ENCODE results near the gene PXN. TPM values are rescaled to one million over a fixed set of nuclear protein-coding genes. Genes with fewer than 3 reads are reported as not detected.

PXN gene
- total RNA-seq, 1 donor from 2014 or later = 8.2 TPM

DNA sequence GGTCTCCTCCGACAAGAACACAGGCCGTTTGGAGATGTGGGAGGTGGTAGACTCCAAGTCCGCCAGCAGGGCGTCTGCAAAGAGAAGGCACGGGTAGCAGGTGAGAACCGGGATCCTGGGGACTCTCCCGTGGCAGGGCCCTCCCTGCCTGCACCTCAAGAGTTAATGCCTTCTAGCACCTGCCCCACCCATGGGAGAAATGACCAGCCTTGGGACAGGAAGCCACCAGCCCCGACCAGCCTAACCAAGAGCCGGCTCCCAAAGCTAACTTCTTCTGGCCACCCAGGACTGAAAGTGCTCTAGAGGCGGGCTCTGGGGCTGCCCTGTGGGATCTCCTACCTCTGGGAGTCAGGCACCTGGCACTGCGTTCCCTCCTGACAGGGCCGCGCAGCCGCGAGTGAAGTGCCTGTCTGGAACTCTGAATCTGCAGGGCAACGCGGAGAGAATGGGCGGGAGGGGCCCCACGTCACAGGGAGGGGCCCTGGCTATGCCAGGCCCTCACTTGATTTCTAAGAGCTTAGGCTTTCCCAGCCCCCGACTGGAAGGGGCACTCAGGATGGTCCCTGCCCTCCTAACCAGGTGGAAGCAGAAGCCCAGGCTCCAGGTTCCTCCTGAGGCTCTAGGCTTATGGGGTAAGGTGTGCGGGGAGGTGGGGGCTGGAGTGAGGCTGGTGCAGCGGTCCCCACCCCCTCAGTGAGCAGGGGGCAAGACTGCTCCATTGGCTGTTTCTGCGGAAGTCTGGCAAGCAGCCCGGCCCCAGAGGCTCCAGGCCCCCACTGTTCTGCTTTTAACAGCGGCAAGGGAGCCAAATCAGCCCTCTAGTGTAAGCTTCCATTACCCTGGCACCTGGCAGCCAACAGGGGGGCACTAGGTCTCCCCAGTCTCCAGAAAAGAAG, 41.0 kb downstream of the PXN start:
- peaks cover 11% of the 10 kb centered on the region for H3K27me3 Mint-ChIP-seq (ENCODE audit: insufficient read depth, low read depth)
- H3K4me1 Mint-ChIP-seq = peaks cover 40% of the 10 kb centered on the region
- Histone ChIP-seq H4K20me1 (ENCODE audit: low read depth) (peaks cover 42% of the 10 kb centered on the region), H3K4me3 (no peak overlapping the region), H3K79me2 (ENCODE audit: low read depth) (no peaks in the 10 kb centered on the region), H3K4me2 (peak overlapping the region; percentile 44), H3K27me3 (no peaks in the 10 kb centered on the region), H3K4me1 (peaks cover 36% of the 10 kb centered on the region), H3K36me3 (no peaks in the 10 kb centered on the region), H3K9me3 (ENCODE audit: low read depth) (no peaks in the 10 kb centered on the region), H3K27ac (no peak overlapping the region), H3K9ac (no peak overlapping the region), H3F3A (ENCODE audit: low read depth) (peaks cover 29% of the 10 kb centered on the region), H2AFZ (replicated peaks) (no peak overlapping the region)
- no peak for TF ChIP-seq EZH2phosphoT487 (IDR thresholded peaks at IDR 0.05)
- TF ChIP-seq EZH2 (IDR thresholded peaks at IDR 0.05) = no peak
- TF ChIP-seq, protein P1, sequence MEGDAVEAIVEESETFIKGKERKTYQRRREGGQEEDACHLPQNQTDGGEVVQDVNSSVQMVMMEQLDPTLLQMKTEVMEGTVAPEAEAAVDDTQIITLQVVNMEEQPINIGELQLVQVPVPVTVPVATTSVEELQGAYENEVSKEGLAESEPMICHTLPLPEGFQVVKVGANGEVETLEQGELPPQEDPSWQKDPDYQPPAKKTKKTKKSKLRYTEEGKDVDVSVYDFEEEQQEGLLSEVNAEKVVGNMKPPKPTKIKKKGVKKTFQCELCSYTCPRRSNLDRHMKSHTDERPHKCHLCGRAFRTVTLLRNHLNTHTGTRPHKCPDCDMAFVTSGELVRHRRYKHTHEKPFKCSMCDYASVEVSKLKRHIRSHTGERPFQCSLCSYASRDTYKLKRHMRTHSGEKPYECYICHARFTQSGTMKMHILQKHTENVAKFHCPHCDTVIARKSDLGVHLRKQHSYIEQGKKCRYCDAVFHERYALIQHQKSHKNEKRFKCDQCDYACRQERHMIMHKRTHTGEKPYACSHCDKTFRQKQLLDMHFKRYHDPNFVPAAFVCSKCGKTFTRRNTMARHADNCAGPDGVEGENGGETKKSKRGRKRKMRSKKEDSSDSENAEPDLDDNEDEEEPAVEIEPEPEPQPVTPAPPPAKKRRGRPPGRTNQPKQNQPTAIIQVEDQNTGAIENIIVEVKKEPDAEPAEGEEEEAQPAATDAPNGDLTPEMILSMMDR (IDR thresholded peaks at IDR 0.05) = no peak
- H3K27ac Mint-ChIP-seq = peak overlapping the region; percentile 86
- no peaks in the 10 kb centered on the region for H3K9me3 Mint-ChIP-seq
- peaks cover 5% of the 10 kb centered on the region for H3K36me3 Mint-ChIP-seq
- no peak overlapping the region for H3K4me3 Mint-ChIP-seq
- DNase-seq (ENCODE audit: low spot score) = no peak

DNA sequence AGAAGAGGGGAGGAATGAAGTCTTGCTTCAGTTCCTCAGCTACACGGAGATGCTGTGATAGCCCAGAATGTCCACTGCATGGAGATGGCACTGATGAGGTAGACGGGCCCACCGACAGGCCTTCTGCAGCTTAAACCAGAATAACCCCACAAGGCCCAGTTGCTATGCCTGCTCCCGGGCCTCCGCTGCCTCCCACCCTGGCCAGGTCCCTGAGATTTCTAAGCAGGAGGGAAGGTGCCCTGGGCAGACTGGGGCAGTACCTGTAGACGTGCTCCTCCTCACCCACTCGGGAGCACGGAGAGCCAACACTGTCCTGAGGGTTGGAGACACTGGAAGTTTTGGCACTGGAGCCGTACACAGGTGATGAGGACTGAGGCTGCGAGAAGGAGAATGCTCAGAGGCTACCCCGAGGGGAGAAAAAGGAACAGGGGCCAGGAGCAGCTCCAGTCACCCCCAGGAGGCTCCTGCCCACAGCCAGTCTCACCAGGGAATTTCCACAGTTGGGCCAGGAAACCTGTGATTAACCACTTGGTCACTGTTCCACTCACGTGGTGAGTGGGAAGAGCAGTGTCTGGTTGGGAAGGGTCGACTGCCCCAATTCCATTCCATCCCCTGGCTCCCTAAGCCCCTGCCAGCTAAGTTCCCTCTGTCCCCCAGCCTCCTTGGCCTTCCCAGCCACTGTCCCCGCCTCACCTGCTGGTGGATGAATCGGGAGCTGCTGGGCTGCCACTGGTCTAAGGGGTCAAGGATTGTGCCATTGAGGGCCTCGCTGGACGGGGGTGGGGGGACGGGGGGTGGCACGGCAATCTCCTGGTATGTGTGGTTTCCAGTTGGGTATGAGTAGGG, 41.8 kb downstream of the PXN start:
- Mint-ChIP-seq H3K4me3 (no peak overlapping the region), H3K27me3 (ENCODE audit: insufficient read depth, low read depth) (peaks cover 11% of the 10 kb centered on the region), H3K27ac (no peak overlapping the region), H3K4me1 (peaks cover 31% of the 10 kb centered on the region), H3K9me3 (no peaks in the 10 kb centered on the region), H3K36me3 (peaks cover 5% of the 10 kb centered on the region)
- Histone ChIP-seq H3K36me3 (no peaks in the 10 kb centered on the region), H4K20me1 (ENCODE audit: low read depth) (peaks cover 36% of the 10 kb centered on the region), H3K4me1 (peaks cover 27% of the 10 kb centered on the region), H3K4me2 (no peak overlapping the region), H3K9me3 (ENCODE audit: low read depth) (no peaks in the 10 kb centered on the region), H2AFZ (replicated peaks) (no peak overlapping the region), H3K4me3 (no peak overlapping the region), H3K79me2 (ENCODE audit: low read depth) (no peaks in the 10 kb centered on the region), H3K27ac (no peak overlapping the region), H3F3A (ENCODE audit: low read depth) (peaks cover 20% of the 10 kb centered on the region), H3K27me3 (no peaks in the 10 kb centered on the region), H3K9ac (no peak overlapping the region)
- DNase-seq (ENCODE audit: low spot score) = no peak
- TF ChIP-seq, protein P1 (IDR thresholded peaks at IDR 0.05) = no peak
- no peak for TF ChIP-seq EZH2 (IDR thresholded peaks at IDR 0.05)
- no peak for TF ChIP-seq EZH2phosphoT487 (IDR thresholded peaks at IDR 0.05)

DNA sequence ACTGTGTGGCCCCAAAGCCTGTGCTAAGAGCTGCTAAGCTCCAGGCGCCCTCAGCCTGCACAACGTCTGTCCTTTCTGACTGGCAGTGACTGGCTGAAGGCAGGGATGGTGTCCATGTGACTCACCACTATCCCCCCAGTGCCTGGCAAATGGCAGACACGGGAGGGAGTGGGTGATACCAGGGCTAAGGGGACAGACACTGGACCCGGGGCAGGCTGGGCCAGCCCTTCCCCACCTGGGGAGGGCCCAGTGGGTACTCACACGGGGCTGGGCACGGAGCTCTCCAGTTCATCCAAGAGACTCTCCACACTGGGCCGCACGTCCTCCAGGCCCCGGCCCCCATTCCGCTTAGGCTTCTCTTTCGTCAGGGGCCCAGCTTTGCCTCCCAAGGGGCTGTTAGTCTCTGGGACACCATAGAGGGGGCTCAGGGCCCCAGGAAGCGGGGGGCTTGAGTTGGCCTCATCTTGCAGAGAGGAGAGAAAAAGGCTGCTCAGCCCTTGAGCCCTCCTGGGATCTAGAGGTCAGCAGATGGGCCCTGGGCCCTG, 43.2 kb downstream of the PXN start:
- Histone ChIP-seq H3K4me2 (no peak overlapping the region), H3K27ac (no peak overlapping the region), H3K9me3 (ENCODE audit: low read depth) (no peaks in the 10 kb centered on the region), H3K36me3 (no peaks in the 10 kb centered on the region), H3K9ac (no peak overlapping the region), H4K20me1 (ENCODE audit: low read depth) (peaks cover 27% of the 10 kb centered on the region), H3F3A (ENCODE audit: low read depth) (peaks cover 13% of the 10 kb centered on the region), H3K79me2 (ENCODE audit: low read depth) (no peaks in the 10 kb centered on the region), H3K27me3 (no peaks in the 10 kb centered on the region), H2AFZ (replicated peaks) (no peak overlapping the region), H3K4me1 (peaks cover 19% of the 10 kb centered on the region), H3K4me3 (no peak overlapping the region)
- TF ChIP-seq EZH2phosphoT487 (IDR thresholded peaks at IDR 0.05) (no peak), EZH2 (IDR thresholded peaks at IDR 0.05) (no peak)
- TF ChIP-seq, protein P1 (IDR thresholded peaks at IDR 0.05) = no peak
- Mint-ChIP-seq H3K27me3 (ENCODE audit: insufficient read depth, low read depth) (peaks cover 11% of the 10 kb centered on the region), H3K4me3 (no peak overlapping the region), H3K27ac (no peak overlapping the region), H3K36me3 (peaks cover 5% of the 10 kb centered on the region), H3K4me1 (peaks cover 20% of the 10 kb centered on the region), H3K9me3 (no peaks in the 10 kb centered on the region)
- DNase-seq (ENCODE audit: low spot score) = no peak
